ENCODE measurements around the gene TSSK2.
"Not testable (repeated sequence)": the region's sequence is repeated elsewhere in the genome, so short reads cannot be mapped to it uniquely, and the experiment has no call there.

TSSK2 gene

GRCh38 chr22:19130959-19131684, at the start of gene TSSK2:
TSSK2 (plus strand) TSS chr22:19131308; CDS start chr22:19131400, 92 bp downstream.
- Histone ChIP-seq H3K4me2 (no peak within 1 kb of the TSS), H3K36me3 (peaks cover 36 to 59% (median 49%) of the 10 kb centered on the region in 11 experiments), H3K9ac (0 out of 22 replicates have a peak within 1 kb of the TSS, but pooled peaks of 1 of the 11 experiments have one; percentile 24), H3K27ac (no peak within 1 kb of the TSS), H3K4me3 (no peak within 1 kb of the TSS), H4K20me1 (peaks cover 0 to 75% (median 29%) of the 10 kb centered on the region in 11 experiments; a peak in 13 of 22 replicates), H3K9me3 (replicated peaks in 1 of 11) (no peaks in the 10 kb centered on the region), H3K4me1 (peaks cover 0 to 5% (median 0%) of the 10 kb centered on the region in 10 experiments; a peak in 1 of 20 replicates), H3K27me3 (no peaks in the 10 kb centered on the region)
- TF ChIP-seq Cebpa-rat (IDR thresholded peaks at IDR 0.05), result no peak

- no peak overlapping the region for H3K27ac ChIP-seq
- no peak for TF ChIP-seq Cebpa-rat (IDR thresholded peaks at IDR 0.05)
- no peak overlapping the region for H3K4me3 ChIP-seq
- H3K27me3 ChIP-seq, result no peaks in the 10 kb centered on the region
- no peak overlapping the region for H3K9ac ChIP-seq
- H3K36me3 ChIP-seq, result peaks cover 33 to 64% (median 51%) of the 10 kb centered on the region in 11 experiments
- peaks cover 0 to 12% (median 0%) of the 10 kb centered on the region in 11 experiments; a peak in 6 of 22 replicates for H4K20me1 ChIP-seq
- H3K4me1 ChIP-seq, result peaks cover 13 to 36% (median 18%) of the 10 kb centered on the region in 10 experiments
- H3K9me3 ChIP-seq (replicated peaks in 1 of 11), result no peaks in the 10 kb centered on the region
- H3K4me2 ChIP-seq, result no peak overlapping the region
Measured at GRCh38 chr22:19081351-19081750, 49.8 kb upstream of the TSSK2 start.

- Histone ChIP-seq H3K4me3 (no peak overlapping the region), H4K20me1 (peaks cover 0 to 12% (median 0%) of the 10 kb centered on the region in 11 experiments; a peak in 6 of 22 replicates), H3K36me3 (peaks cover 35 to 65% (median 51%) of the 10 kb centered on the region in 11 experiments), H3K9me3 (replicated peaks in 1 of 11) (no peaks in the 10 kb centered on the region), H3K27ac (peak overlapping the region in 1 of 11 experiments; percentile 42; a peak in 1 of 22 replicates), H3K9ac (no peak overlapping the region), H3K4me1 (peaks cover 21 to 44% (median 26%) of the 10 kb centered on the region in 10 experiments), H3K27me3 (no peaks in the 10 kb centered on the region), H3K4me2 (no peak overlapping the region)
- TF ChIP-seq Cebpa-rat (IDR thresholded peaks at IDR 0.05), result no peak
Measured at GRCh38 chr22:19082101-19082500, 49.0 kb upstream of the TSSK2 start.

GRCh38 chr22:19082793-19083192, 48.3 kb upstream of the TSSK2 start:
- H3K4me2 ChIP-seq, result no peak overlapping the region

GRCh38 chr22:19084126-19084525, 47.0 kb upstream of the TSSK2 start:
- Histone ChIP-seq H4K20me1 (peaks cover 0 to 12% (median 0%) of the 10 kb centered on the region in 11 experiments; a peak in 6 of 22 replicates), H3K4me1 (peaks cover 35 to 64% (median 45%) of the 10 kb centered on the region in 10 experiments), H3K36me3 (peaks cover 34 to 69% (median 55%) of the 10 kb centered on the region in 11 experiments), H3K27ac (peak overlapping the region in 8 of 11 experiments; percentile 67 to 96 (median 77); a peak in 16 of 22 replicates), H3K9ac (peak overlapping the region in 3 of 11 experiments; percentile 32 to 47 (median 41); a peak in 4 of 22 replicates)
- H3K4me2 ChIP-seq; H3K4me3 ChIP-seq; H3K9me3 ChIP-seq (replicated peaks in 1 of 11); H3K27me3 ChIP-seq: not testable (repeated sequence)

More at GRCh38 chr22:19082793-19083192, 48.3 kb upstream of the TSSK2 start:
- H4K20me1 ChIP-seq, result peaks cover 0 to 12% (median 0%) of the 10 kb centered on the region in 11 experiments; a peak in 6 of 22 replicates
- no peaks in the 10 kb centered on the region for H3K27me3 ChIP-seq
- H3K27ac ChIP-seq, result peak overlapping the region in 6 of 11 experiments; percentile 0 to 42 (median 17); a peak in 4 of 22 replicates
- peaks cover 35 to 66% (median 56%) of the 10 kb centered on the region in 11 experiments for H3K36me3 ChIP-seq
- H3K9me3 ChIP-seq (replicated peaks in 1 of 11), result no peaks in the 10 kb centered on the region
- no peak overlapping the region; a peak in 1 of 22 replicates for H3K9ac ChIP-seq
- no peak for TF ChIP-seq Cebpa-rat (IDR thresholded peaks at IDR 0.05)
- H3K4me1 ChIP-seq, result peaks cover 28 to 51% (median 33%) of the 10 kb centered on the region in 10 experiments
- H3K4me3 ChIP-seq, result no peak overlapping the region

GRCh38 chr22:19084586-19084985, 46.5 kb upstream of the TSSK2 start:
- Histone ChIP-seq H3K9ac (peak overlapping the region in 8 of 11 experiments; percentile 79 to 87 (median 85); a peak in 13 of 22 replicates), H3K36me3 (peaks cover 32 to 69% (median 55%) of the 10 kb centered on the region in 11 experiments), H3K27ac (peak overlapping the region in 9 of 11 experiments; percentile 86 to 98 (median 95); a peak in 18 of 22 replicates), H3K4me2 (peak overlapping the region; percentile 88 to 97 (median 93); a peak in 19 of 22 replicates), H3K4me1 (peaks cover 35 to 69% (median 48%) of the 10 kb centered on the region in 10 experiments), H4K20me1 (peaks cover 0 to 10% (median 0%) of the 10 kb centered on the region in 11 experiments; a peak in 6 of 22 replicates)
- not testable (repeated sequence) for H3K4me3 ChIP-seq; H3K9me3 ChIP-seq (replicated peaks in 1 of 11); H3K27me3 ChIP-seq

GRCh38 chr22:19085233-19085718, 45.8 kb upstream of the TSSK2 start:
- peak overlapping the region; percentile 20 to 87 (median 81); a peak in 21 of 22 replicates for H3K9ac ChIP-seq
- H3K9me3 ChIP-seq (replicated peaks in 1 of 11), result no peaks in the 10 kb centered on the region; a peak in 1 of 22 replicates
- peaks cover 35 to 71% (median 50%) of the 10 kb centered on the region in 10 experiments for H3K4me1 ChIP-seq
- H3K4me3 ChIP-seq, result peak overlapping the region; percentile 4 to 61 (median 46); a peak in 15 of 20 replicates
- H3K4me2 ChIP-seq, result peak overlapping the region; percentile 88 to 97 (median 93)
- no peak for TF ChIP-seq Cebpa-rat (IDR thresholded peaks at IDR 0.05)
- peak overlapping the region; percentile 58 to 98 (median 95); a peak in 21 of 22 replicates for H3K27ac ChIP-seq
- H4K20me1 ChIP-seq, result peaks cover 0 to 9% (median 0%) of the 10 kb centered on the region in 11 experiments; a peak in 5 of 22 replicates
- H3K27me3 ChIP-seq, result no peaks in the 10 kb centered on the region
- peaks cover 25 to 66% (median 51%) of the 10 kb centered on the region in 11 experiments for H3K36me3 ChIP-seq

- H3K36me3 ChIP-seq, result peaks cover 14 to 58% (median 44%) of the 10 kb centered on the region in 11 experiments
- no peaks in the 10 kb centered on the region; a peak in 1 of 22 replicates for H3K9me3 ChIP-seq (replicated peaks in 1 of 11)
- peak overlapping the region; percentile 56 to 87 (median 81); a peak in 21 of 22 replicates for H3K9ac ChIP-seq
- TF ChIP-seq Cebpa-rat (IDR thresholded peaks at IDR 0.05), result no peak
- H3K27ac ChIP-seq, result peak overlapping the region; percentile 58 to 98 (median 95)
- peaks cover 35 to 63% (median 49%) of the 10 kb centered on the region in 10 experiments for H3K4me1 ChIP-seq
- H4K20me1 ChIP-seq, result peaks cover 0 to 9% (median 0%) of the 10 kb centered on the region in 11 experiments; a peak in 5 of 22 replicates
- no peaks in the 10 kb centered on the region for H3K27me3 ChIP-seq
- peak overlapping the region in 5 of 10 experiments; percentile 2 to 61 (median 36); a peak in 7 of 20 replicates for H3K4me3 ChIP-seq
- H3K4me2 ChIP-seq, result peak overlapping the region; percentile 88 to 97 (median 93)
Measured at GRCh38 chr22:19086417-19086816, 44.7 kb upstream of the TSSK2 start.

Data from BLaER1 treated with 17β-estradiol and CSF1 and Interleukin-3, amounts not matched to agents 10 nM and 100 nM (cell line).